GM21381 (cell line): ENCODE measurements around the gene ZBTB34.

Experiments used
- ATAC-seq: cut with Tn5 transposase; IDR thresholded peaks from one replicate; pipeline ENCODE4 v1.9.1; 2021; ENCODE audit warnings: mild to moderate bottlenecking, moderate library complexity; ENCODE audit not compliant: unreplicated experiment

ZBTB34 gene

DNA sequence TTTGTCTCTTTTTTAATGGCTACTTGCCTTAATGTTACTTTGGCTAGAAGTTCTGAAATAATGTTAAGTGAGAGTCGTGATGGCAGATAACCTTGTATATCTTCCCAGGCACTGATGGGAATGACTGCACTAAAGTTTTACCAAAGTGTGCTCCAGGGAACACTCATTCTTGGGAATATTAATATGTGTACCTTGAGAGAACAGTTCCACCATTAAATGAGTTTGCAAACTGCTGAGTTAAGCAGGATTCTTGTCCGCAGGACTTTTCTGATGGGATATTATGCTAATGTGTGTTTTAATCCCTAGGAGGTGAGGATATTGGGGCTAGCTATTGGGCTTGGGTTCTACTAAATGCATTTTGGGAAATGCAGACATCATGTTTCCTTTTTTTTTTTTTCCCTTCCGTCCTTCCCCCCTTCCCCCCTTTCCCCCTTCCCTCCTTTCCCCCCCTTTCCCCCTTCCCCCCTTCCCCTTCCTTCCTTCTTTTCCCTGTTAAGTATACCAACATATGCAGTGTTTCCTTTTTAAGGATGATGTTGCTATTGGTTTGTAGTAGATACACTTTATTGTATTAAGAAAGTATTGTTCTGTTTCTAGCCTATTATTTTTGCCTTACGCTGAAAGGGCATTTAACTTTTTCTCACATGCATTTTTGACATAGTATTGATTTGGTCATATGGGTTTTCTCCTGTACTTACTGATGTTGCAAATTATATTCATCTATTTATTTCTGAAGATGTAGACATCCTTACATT is 15.5 kb downstream of the ZBTB34 start:
- ATAC-seq: no peak

DNA sequence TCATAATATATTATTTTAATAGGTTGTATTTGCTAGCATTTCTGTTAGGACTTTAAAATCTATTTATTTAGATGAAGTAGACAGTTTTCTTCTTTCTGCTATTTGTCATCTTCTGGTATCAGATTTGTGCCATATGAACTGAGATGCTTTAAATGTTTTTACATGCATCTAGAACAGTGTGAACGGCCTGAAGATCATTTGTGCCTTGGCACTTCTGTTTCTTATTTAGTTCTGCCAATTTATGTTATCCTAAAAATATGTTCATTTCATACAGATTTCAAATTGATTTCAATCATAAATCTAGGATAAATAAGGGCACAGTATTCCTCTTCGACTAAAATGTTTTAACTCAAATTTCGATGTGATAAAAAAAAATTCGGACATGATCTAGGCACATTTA is 16.1 kb downstream of the ZBTB34 start:
- no peak for ATAC-seq

DNA sequence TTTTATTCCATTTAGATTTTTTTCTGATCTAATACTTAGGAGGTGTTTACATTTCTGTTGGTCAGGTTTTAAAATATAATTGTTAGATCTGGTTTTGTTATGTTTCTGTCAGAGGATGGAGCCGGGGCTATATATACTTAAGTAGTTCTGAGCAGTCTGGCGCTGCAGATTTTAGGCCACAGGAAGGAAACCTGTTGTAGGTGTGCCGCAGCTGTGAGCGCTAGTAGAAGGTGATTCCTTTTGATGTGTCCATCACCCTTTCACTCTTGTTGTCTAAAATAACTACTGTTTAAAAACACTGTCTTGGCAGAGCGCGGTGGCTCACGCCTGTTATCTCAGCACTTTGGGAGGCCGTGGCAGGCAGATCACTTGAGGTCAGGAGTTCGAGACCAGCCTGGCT is 17.0 kb downstream of the ZBTB34 start:
- no peak for ATAC-seq

DNA sequence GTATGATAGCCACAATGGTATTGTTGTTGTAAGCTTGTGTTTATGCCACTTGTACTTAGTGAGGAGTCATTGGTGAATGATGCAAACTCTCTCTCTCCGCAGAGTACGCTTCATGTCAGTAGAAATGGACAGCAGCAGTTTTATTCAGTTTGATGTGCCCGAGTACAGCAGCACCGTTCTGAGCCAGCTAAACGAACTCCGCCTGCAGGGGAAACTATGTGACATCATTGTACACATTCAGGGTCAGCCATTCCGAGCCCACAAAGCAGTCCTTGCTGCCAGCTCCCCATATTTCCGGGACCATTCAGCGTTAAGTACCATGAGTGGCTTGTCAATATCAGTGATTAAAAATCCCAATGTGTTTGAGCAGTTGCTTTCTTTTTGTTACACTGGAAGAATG is 18.8 kb downstream of the ZBTB34 start:
- no peak for ATAC-seq

DNA sequence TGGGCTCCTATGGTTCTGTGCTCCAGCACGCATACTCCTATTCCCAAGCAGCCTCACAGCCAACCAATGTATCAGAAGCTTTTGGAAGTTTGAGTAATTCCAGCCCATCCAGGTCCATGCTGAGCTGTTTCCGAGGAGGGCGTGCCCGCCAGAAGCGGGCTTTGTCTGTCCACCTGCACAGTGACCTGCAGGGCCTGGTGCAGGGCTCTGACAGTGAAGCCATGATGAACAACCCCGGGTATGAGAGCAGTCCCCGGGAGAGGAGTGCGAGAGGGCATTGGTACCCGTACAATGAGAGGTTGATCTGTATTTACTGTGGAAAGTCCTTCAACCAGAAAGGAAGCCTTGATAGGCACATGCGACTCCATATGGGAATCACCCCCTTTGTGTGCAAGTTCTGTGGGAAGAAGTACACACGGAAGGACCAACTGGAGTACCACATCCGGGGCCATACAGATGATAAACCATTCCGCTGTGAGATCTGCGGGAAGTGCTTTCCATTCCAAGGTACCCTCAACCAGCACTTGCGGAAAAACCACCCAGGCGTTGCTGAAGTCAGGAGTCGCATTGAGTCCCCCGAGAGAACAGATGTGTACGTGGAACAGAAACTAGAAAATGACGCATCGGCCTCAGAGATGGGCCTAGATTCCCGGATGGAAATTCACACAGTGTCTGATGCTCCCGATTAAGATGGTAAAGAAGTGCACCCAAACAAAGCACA is 19.9 kb downstream of the ZBTB34 start:
- ATAC-seq: no peak

DNA sequence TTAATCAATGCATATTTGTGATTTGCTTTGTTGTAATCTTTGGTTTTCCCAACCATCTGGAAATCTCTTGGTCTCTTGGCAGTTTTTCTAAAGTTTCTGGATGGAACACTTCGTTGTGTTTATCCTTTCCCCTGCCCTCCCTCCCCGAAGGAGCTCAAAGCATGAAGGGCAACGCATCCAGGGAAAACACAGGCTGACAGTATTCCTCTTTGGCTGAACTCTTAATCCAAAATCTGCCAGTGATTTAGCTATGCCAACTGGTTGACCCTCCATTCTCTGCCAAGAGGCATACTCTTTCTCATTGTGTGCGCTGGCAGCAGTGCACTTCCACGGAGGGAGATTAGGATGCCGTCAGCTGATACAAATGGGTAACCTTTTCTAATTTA is 20.5 kb downstream of the ZBTB34 start:
- ATAC-seq: no peak

DNA sequence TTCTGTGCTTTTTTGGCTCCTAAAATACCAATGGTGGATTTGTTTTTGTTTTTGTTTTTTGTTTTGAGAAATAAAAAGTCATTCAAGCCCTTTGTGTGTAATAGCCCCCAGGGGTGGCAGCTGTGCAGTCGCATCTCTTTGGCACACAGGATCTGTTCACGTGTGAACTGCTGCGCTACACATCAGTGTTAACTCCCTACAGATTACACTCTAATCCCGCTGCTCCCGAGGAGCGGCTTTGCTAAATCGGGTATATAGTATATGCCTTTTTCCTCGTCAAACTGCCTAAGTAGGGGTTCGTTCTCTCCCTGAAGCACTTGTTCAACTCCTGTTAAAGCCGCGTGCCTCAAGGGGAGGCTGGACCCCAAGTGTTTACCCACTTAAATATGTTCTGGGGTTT is 22.3 kb downstream of the ZBTB34 start:
- ATAC-seq: no peak

DNA sequence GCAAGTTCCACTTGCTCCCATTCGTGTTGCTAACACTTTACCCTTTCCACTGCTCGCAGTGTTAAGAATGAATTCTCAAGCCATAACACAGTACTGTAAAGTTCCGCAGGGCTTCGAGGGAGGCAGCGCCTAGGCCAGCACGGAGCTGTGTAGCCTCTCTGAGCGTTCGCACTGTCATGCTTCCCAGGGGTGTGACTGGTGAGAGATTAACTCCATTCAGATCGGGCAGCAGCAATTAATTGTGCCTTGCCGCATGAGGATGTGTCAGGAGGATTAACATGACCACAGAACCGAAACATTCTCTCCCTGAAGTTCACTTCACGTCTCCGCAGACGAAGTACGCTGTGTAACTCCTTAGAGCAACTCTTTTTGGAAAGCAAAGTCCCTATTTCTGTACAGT is 23.2 kb downstream of the ZBTB34 start:
- ATAC-seq: no peak

DNA sequence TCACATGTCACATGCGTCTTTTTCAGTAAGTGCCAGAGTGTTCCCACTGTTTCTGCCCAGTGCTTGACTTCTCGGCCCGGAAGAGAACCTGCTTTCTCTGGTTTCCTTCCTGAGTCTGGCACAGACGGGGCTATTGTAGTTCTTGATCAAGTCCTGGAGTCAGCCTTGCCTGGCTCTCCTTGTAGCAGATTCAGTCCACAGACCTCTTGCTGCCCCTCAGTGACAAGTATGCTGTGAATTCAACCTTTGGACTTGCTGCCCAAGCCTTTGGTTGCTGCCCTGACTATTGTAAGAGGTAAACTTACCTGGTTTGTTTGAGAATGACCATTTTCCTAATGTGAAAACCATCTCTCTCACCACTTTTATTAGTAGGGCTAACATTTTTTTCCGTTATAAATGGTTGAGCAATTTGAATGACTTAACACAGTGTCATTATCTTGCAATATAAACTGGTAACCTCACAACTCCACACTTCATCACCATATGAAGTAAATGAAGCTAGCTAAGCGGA is 24.7 kb downstream of the ZBTB34 start:
- ATAC-seq: no peak

DNA sequence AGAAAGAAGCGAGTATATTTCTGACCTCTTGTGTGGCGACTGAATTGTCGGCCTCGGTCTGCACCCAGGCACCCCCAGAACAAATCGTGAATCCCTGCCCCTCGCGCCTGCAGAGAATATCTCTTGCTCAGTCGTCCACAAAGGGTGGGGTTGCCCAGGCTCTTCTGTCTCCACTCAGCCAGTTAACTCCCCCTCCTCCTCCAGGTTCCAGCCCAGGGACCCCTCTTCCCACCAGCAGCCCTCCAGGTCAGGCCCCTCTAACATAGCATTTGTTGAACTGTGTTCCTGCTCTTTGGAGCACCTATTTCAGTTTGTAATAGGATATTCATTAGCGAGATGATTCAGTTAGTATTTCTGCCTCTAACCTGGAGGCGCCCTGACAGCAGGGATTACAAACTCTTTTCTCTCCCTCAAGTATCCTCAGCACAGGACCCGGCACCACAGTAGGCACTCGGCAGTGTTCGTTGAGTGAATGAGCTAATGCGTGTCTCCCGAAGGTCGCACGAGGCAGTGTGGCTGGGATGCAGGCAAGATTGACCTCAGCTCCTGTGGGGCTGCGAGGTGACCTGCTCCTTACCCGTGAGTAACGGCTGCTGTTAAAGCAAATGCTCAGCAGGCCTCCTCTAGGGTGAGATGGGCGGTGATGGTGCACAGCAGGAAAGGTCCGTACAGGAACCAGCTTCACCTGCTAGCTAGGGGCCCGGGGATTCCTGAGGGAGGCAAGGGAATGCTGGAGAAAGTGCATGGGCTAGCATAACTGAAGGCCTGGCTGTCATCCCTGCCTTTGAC is 25.8 kb downstream of the ZBTB34 start:
- no peak for ATAC-seq

DNA sequence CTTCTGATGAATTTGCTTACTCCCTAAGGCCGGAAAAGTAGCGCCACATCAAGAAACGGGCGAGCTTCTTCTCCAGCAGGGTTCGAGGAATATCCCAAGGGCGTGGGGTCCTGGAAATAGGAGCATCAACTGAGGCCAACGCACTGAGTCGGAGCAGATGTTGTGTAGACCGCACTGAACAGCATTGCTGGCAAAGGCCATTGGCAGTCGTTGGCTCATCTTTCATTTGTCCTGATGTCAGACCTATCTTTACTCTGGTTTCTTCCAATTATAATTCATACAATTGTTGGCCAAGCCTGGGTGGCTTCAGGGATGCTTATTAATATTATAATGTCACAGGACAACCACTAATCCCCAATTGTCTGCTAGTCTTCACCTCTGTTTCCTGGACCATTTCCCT is 26.5 kb downstream of the ZBTB34 start:
- no peak for ATAC-seq

DNA sequence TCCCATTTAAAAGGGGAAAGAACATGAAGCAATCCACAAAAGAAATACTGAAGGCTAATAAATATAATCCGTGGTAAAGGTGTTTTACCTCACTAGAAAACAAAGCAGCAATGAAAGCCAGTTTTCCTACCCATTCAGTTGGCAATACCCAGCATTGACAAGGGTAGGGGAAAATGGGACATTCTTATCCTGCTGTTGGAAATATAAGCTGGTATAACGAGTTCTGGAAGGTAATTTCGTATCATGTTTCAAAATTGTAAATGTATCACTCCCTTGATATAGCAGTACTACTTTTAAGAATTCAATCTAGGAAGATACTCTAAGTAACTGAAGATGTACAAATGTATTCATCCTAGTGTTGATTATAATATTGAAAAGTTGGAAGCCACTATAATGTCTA is 31.2 kb downstream of the ZBTB34 start:
- no peak for ATAC-seq

DNA sequence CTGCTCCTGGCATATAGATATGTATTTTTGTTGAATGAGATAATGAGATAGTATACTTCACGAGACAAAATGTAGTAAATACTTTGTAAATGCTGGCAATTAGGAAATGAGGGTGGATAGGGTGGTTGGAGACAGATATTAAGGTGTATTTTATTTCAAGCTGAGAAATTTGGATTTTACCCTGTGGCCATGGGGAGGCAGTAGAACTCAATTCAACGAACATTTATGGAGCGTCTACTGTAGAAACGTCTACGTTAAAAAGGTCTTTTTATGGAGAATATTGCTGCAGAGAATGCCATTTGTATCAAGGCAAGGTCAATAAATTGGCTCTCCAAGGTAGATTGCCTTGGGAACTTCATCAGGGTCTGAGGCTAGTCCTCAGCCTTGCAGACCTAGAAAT is 32.6 kb downstream of the ZBTB34 start:
- ATAC-seq: no peak

DNA sequence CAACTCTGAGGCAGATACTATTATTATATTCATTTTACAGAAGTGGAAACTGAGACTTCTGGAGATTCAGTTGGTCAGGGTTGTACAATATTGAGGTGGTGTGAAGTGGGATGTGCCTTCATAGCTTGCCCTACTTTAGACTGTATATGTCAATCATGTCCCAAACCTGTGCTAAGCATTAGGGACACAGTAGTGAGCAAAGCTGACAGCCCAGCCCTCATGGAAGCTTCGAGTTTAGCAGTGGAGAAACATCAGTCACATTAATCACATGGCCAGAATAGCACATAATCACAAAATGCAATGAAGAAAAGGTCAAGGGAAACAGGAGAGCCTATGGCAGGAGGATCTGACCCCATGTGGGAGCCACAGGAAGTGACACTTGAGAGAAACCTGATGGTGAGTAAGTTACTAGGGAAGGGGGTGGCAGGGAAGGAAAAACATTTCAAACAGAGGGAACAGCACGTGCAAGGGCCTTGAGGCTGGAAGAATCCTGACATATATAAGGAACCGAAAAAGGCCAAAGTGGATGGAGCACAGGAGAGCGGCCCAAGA is 33.7 kb downstream of the ZBTB34 start:
- ATAC-seq: no peak

DNA sequence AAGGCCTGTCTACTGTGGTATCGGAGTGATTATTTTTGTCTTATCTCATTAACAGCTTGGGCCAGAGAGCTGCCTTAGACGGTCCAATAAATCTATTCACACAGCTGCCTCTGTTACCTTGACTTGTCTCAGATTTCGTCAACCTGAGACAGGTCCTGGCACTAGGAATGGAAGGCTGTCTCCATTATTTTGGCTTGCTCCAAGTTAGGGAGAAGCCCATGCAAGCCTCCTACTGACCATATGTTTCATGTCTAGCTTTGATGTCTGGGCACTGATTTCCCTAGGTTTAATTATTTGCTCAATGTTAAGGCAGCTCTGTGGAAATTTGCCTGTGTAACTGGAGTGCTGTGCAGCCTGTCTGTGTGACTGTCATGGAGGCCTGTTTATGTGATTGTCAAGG is 41.8 kb downstream of the ZBTB34 start:
- no peak for ATAC-seq

DNA sequence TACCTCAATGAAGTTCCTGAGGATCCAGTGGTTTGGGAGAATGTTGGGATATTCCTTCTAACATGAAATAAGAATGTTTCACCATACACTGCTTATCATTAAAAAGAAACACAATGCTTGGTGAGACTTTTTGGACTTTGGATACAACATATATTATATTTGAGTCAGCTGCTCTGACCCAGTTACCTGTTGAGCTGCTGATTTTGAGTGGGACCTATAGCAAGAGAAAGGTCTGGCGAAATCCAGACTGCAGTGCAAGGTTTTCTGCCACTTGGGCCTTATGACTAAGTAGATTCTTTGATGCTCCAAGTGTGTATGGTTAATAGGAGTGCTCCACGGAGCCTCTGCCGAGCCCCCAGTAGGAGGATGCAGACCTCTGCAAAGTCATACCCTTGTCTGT is 44.1 kb downstream of the ZBTB34 start:
- no peak for ATAC-seq

DNA sequence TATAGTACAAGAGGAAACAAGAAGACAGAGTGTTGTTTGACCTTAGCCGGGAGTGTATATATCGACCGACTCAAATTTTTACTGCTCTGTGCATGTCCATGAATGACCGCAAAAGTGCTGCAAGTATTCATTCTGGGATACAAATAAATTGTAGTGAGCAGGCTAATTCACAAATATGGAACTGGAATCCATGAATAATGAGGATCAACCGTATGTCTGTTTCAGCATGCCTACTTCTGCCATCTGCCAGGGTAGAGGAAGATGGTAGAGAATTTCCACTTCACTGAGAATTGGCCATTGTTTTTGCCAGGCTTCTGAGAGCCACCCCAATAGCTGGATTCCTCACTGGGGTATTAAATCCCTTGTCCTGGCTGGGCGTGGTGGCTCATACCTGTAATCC is 45.7 kb downstream of the ZBTB34 start:
- ATAC-seq: no peak

DNA sequence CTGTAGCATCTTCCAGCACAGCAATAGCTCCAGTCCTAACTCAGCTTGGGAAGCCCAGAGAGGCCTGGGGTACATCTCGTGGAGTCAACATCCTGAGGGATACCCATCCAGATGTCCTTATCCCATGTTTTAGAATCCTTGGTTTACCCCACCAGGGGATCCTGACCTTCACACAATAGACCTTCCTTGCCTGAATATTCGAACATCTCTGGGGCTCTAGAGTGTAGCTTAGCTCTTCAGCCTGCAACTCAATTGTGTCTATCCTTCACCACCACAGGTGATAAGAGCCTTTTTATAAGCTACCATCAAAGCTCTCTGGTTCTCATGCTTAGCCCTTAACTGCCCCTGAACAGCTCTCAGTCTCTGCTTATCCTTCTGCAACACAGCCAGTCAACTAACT is 46.6 kb downstream of the ZBTB34 start:
- no peak for ATAC-seq

DNA sequence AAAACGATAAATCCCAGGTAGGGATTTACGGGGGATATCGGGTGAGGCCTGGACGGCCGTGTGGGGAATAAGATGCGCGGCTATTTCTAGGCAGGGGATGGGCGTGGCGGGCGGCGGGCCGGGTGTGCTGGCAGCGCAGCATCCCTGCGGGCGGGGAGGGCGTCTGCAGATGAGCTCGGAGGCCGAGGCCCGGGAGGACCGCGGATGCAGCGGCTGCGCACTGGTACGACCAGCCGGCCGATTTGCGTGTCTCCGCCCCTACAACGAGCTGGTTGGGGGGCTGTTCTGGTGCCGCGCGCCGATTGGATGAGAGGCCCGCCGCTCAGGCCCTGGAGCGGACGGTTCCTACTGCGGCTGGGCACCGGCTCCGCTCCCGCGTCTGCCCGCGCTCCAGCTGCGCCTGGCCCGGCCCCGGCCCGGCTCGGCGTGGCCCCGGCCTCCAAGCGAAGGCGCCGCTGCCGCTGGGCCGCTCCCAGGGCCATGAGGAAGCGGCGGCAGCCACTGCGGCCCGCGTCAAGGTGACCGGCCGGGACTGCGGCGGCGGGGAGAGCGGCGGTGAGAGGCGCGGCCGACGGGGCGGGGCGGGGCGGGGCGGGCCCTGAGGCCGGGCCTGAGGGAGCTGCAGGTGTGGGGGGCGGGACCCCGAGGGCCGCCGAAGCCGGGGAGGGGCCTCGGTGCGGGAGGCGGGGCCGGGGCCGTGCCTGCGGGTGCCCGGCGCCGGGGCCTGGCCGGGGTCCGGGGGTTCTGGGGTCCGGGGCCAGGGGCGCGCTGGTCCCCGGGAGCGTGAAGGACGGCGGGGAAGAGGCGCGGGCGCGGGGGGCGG is 54.2 kb downstream of the ZBTB34 start, which contains the start of gene RALGPS1:
Gene RALGPS1 (plus strand): TSS at position 325 of the 823 bp plus-strand sequence. CDS start 47,508 bp downstream, outside the sequence.
- ATAC-seq: peak; percentile 97

DNA sequence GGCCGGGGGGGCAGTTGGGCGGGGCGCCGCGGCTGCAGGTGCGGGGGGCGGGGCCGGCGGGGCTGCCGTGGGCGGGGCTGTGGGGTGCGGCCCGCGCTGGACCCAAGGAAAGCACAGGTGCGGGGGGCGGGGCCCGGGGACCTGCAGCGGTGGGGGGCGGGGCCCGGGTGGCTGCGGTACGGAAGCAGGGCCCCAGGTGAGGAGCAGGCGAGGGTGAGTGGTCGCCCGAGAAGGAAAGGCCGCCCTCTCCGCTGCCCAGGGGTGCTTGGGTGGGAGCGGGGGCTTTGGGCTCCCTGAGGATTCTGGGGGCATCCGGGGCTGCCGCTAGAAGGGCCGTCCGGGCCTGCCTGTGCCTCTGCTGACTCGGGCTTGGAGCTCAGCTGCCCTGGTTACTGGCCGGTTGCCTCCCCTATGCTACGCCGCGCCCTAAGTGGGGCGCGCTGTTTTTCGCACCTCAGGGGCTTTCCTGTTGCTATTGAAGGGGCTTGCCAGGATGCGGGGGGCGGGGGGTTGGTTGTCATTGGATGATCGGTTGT is 54.9 kb downstream of the ZBTB34 start:
- peak; percentile 8 for ATAC-seq
